IPS-18c (cell line): Measurements from ENCODE around the gene HIVEP2.

Experiments used
- H3K4me3 ChIP-seq: 2 replicates; pipeline ENCODE4 v1.7.0; 2013; ENCODE audit warnings: low read depth, mild to moderate bottlenecking, low read length, moderate library complexity; ENCODE audit not compliant: insufficient read depth
- H3K9me3 ChIP-seq: one replicate; pipeline ENCODE4 v1.6.1; 2013; ENCODE audit warnings: mild to moderate bottlenecking, low read length, moderate library complexity; ENCODE audit not compliant: control insufficient read depth, insufficient read depth

Gene HIVEP2

DNA sequence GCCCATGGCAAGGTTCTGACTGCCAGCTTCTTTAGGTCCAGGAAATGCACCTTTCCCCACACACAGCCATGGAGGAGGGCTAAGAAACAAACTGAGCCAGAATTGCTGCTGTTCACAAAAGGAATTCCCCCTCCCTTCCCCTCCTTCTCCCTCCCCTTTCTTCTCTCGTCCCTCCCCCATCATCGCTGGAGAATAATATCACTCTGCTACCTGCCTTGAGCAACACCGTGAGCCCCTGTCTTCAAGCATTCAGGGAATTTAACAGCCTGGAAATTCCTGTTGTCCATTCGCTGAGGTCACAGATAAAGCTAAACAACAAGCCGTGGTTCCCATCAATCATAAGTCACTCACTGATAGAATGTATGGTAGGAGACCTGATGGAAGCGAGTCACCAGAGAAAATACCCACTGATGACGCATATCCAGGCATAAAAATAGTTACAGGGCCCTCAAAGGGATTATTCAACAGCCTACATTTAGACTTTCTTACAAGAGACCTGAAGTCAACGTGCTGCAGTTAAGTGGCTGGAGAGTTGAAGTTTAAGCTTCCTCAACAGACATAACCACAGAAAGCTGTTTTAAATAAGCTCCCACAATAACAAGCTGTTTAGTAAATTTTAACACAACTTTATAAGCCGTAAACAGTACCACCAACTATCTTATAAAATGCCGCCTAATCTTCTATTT is 59.7 kb downstream of the HIVEP2 start:
- Histone ChIP-seq H3K9me3 (no peaks in the 10 kb centered on the region), H3K4me3 (no peak overlapping the region)

DNA sequence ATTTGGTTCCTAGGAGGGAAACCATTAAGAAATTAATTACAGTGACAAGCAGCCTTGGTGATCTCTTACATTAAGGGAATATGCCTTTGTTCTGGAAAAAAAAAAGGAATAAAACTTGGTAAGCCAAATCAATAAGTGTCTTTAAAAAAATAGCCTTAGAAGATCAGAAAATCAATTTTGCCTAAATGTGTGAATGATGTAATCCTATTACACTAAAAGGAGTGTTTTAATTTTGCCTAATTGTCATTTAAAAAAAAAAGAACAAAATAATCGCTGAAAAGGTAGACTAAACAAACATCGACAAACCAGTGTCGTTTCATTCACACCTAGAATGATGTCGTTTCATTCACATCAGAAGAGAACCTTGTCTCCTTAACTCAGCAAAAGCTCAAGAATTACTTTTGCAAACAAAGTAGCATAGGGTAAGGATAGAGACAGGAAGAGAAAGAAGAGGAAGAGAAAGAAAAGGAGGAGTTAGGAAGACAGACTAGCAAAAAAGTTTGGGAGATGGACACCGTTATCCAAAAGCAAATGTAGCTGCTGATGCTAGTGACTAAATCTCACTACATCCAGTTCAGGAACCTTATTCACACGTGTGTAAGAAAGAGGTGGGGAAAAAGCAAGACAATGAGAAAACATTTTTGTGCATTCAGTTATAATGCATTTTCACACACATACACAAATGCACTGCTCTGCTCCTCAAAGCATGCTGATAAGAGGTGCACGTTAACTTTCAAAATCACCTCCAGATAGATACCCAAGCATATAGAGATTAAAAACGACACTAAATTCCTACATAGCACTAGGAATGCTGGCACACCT is 60.6 kb downstream of the HIVEP2 start:
- no peak overlapping the region for H3K4me3 ChIP-seq
- H3K9me3 ChIP-seq = no peaks in the 10 kb centered on the region

DNA sequence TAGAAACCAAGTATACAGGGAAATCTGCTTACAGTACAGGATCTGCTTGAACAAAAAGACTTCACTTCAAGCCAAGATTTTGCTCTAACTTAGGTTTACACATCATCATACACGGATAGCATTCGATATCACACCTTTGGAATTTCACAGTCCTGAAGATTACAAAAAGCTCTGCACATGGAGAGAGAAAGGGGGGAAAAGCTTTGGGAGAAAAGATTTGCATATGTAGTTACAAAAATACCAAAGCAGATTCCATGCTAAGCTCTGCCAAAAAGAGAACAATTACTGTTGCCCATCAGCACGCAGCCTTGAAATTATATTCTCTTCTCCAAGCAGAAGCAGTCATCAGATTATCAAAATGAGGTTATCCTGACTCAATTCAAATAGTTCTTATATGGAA is 62.0 kb downstream of the HIVEP2 start:
- Histone ChIP-seq H3K9me3 (no peaks in the 10 kb centered on the region), H3K4me3 (no peak overlapping the region)

DNA sequence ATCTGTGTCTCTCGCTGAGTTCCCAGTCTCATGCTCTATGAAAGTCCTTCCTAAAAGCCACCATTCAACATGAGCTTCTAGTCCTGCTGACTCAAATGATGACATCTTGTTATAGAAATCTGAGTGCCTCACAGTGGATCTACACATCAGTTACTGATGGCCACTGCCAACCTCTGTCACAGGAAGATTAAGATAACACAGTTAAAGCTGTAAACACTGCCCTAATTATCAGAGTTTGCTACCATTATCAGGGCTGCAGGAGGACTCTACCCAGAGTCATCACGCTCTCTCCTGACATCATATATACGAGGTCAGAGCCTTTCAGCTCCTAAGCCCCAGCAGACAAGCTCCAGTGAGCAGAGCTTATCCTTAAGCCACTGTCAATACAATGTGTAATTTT is 63.2 kb downstream of the HIVEP2 start:
- no peak overlapping the region for H3K4me3 ChIP-seq
- no peaks in the 10 kb centered on the region for H3K9me3 ChIP-seq

DNA sequence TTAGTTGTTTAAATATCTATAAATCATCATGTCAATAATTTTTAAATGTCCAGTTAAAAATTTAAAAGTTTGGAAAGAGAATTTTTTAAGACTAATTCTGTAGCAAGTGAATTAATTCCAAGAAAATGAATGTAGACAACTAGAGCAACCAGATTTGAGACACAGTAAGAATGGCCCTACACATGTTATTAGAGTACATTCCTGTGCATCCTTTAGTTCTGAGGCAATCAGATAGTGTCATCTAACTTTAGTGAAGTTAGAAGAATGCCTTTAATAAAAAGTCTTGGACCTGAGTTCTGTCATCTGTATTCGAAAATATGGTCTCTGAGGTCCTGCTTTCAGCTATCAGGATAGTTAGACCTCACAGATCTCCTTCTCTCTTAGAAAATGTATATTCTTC is 63.7 kb downstream of the HIVEP2 start:
- Histone ChIP-seq H3K9me3 (no peaks in the 10 kb centered on the region), H3K4me3 (no peak overlapping the region)

DNA sequence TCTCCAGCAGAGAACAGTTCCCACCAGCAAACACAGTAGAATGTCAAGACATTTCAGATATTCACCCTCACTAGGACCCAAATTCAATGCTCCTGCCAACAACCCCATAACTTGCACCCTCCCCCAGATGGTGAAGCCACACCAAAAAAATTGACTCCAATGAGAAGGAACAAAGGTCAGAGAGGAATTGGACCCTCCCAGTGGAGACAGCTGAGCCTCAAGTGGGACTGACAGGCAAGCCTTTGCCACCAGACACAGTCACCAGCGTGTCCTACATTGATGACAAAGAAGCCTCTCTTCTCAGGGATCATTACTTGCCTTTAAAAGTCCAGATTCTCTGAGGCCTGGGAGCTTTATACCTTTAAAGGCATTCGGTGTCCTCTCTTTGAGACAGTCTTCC is 64.8 kb downstream of the HIVEP2 start:
- no peaks in the 10 kb centered on the region for H3K9me3 ChIP-seq
- H3K4me3 ChIP-seq = no peak overlapping the region

DNA sequence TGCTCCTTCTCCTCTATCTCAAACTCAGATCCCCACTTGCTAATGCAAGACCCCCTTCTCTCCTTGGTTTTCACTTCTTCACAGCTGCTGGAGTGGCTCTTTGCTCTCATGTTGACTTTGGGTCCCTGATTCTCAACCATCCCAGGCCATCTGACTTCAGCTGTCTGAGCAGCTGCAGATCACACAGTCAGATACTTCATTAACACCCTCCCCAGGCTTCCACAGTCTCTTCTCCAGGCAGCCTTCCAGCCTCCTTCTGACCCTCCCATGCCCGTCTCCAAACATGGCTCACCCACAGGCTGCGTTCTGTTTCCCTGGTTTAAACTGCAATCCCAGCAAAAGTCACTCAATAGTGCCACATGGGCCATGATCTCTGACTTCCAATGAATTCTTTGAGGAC is 65.4 kb downstream of the HIVEP2 start:
- H3K4me3 ChIP-seq = no peak overlapping the region
- H3K9me3 ChIP-seq = no peaks in the 10 kb centered on the region

DNA sequence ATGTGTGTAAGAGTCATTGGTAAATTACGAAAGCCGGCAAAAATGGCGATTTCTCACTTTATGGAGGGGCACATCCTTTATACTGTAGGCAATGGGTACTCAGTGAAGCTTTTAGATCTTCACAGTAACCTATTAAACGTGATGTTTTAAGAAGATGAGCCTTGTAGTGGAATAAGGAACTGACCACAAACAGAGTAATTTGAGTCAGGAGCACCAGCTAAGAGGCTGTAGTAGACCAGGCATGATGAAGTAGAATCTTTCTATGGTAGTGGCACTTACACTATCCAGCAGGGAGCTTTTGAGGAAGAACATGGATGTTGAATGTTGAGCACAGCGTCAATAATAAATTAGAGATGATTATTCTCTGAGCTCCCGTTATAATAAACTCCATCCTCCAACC is 65.9 kb downstream of the HIVEP2 start:
- Histone ChIP-seq H3K9me3 (no peaks in the 10 kb centered on the region), H3K4me3 (no peak overlapping the region)

DNA sequence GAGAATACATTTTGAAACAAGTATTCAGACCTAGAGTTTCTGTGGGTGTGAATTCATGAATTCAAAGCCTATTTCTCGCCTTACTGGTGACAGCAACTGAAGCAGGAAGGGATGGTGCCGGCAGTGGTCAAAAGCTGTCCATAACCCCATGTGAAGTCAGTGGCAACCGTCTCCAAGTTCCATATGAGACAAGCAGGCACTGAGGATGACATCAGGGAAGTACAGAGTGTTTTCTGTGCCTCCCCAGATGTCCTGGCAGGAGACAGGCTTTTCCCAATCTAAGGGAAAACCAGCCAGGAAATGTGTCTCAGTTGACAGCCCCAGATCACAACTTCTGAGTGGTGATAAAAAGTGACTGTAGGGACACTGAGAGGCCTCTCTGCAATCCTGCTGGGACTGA is 66.6 kb downstream of the HIVEP2 start:
- H3K9me3 ChIP-seq = no peaks in the 10 kb centered on the region
- H3K4me3 ChIP-seq = no peak overlapping the region

DNA sequence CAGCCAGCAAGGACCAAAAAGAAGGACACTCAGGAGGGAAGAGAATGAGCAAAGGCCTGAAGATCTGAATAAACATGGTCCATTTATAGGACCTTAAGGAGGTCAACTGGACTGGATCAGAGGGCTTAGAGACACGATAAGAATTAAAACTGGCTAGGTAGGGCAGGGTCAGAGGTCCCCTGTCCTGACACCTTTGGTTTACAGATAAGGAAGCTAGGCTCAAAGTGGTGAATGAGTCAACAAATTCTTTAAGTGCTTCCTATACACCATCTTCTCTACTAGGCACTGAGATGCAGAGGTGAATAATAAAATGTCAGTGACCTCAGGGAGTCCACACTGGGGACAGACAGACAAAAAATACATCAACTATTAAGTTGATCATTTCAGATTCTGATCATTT is 70.3 kb downstream of the HIVEP2 start:
- H3K4me3 ChIP-seq = no peak overlapping the region
- H3K9me3 ChIP-seq = no peaks in the 10 kb centered on the region

DNA sequence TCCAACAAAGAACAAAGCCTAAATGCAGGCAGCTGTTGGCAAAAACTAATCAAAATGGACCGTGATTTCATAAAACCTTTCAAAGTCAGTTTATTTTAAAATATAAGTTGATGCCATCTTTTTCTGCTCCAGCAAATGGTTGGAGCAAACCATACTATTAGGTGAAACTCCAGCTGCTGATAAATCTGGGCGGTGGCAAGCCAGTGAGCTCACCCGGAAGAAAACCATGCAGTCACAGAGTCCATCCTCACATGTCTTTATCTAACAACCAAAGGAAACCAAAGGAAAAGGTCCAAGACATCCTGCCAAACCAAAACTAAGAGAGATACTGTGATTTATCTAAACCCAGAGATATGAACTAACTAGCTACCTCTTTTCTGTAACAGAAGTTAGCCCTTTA is 72.6 kb downstream of the HIVEP2 start:
- Histone ChIP-seq H3K4me3 (no peak overlapping the region), H3K9me3 (no peaks in the 10 kb centered on the region)

DNA sequence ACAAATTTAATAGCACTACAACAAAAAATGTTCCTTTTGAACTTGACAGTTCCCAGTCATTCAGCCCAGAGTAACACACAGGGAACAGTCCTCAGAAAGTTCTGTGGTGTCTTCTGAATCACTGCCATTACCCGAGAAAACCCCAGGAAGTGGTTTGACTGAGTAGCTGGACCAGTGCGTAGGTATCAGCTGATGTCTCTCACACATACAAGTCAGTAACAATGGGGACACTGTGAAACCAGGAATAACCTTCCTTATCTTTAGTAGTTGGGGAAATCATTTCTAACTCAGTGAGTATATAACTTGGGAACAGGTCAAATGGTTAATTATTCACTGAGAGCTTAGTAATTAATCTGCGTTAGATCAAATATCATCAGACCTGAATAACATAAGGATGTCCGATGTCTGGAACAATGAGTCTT is 73.1 kb downstream of the HIVEP2 start:
- no peaks in the 10 kb centered on the region for H3K9me3 ChIP-seq
- no peak overlapping the region for H3K4me3 ChIP-seq

DNA sequence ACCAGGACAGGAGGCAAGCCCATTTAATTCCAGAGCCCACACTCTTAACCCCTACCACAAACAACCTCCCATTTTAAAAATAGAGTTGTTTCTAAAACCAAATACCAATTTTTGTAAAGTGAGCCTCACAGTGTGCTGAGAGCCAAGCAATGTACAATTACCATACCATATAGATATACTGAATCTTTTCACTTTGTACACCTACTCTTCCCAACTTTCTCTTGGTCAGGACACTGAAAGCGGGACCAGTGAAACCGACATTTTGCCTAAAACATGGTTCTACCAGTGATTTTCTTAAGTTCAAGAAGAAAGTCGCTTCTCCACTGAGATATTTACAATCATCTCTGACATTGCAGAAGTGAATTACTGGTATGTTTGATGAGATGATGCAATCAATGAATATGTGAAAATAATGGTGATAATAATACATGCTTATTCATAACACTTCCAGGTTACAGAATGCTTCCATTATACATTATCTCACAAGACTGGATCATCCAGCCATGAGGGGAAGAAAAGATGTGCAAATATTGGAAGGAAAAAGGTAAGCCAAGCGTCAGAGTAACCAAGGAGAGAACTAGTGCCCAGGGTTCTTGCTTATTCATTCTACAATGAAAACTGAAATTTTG is 74.1 kb downstream of the HIVEP2 start:
- no peak overlapping the region for H3K4me3 ChIP-seq

DNA sequence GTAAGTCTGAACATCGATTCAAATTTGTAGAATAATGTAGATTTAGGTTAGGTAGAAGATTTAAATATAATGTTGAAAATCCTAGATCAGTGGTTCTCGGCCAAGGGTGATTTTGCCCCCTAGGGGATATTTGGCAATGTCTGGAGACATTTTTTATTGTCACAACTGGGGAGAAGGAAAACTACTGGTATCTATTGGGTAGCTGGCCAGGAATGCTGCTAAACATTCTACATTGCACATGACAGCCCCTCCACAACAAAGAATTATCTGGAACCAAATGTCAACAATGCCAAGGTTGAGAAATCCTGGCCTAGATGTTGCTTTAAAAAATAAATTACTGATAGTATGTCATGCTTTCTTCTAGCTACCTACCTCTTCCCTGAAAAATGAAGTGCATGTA is 76.1 kb downstream of the HIVEP2 start:
- H3K9me3 ChIP-seq = no peaks in the 10 kb centered on the region
- H3K4me3 ChIP-seq = no peak overlapping the region

More for the DNA sequence above, 74.1 kb downstream of the HIVEP2 start:
- H3K9me3 ChIP-seq = no peaks in the 10 kb centered on the region

DNA sequence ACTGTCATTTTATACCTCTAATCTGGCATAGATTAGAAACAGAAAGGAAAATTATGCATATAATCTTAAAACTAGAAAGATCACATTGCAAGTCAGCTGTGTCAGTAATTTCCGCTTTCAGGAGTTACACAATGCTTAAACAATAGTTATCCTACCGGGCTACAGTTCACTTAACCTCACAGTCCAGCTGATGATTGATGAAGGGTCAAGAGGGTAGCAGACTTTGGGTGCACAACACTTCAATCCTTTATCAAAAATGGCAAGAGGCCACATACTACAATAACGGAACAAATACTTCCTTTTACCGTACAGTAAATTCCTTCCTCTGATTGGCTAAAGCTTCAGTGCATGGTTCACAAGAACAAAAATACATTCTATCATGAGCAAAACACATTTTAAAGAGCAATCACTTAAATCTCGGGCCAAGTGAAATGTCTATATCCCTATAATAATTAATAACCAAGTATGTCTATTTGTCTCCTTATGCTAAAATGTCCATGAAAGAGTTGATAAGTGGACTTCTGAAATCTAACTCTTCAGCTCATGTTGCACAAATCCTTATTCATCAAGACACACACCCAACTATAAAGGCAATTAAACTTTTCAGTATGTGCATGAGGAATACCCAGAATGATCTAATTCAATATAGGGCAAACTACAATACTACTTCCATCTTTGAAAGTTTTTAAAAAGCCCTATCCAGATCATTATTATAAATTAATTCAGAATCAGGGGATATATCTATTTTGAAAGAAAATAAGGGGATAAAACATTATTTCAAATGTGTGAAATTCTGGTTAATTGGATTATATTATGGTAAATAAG is 76.8 kb downstream of the HIVEP2 start:
- H3K9me3 ChIP-seq = no peaks in the 10 kb centered on the region
- no peak overlapping the region for H3K4me3 ChIP-seq

DNA sequence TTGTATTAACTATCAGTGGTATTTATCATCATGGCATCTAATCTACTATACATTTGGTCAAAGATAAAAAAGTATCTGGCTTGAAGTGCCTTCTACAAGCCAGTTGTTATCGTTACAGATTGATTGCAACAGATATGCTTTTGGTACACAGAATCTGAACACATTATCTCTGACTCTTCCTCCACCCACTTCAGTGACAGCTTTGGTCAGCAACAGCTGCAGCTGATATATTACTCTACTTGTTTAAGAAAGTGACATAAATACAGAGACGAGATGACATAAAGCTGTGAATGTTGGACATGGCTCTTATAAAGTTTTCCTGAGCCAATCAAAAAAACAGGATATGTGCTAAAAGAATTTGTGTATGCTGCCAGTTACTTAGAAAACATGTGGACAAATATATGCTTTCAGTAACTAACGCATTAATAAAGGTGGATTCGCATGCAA is 77.6 kb downstream of the HIVEP2 start:
- H3K4me3 ChIP-seq = no peak overlapping the region
- no peaks in the 10 kb centered on the region for H3K9me3 ChIP-seq

DNA sequence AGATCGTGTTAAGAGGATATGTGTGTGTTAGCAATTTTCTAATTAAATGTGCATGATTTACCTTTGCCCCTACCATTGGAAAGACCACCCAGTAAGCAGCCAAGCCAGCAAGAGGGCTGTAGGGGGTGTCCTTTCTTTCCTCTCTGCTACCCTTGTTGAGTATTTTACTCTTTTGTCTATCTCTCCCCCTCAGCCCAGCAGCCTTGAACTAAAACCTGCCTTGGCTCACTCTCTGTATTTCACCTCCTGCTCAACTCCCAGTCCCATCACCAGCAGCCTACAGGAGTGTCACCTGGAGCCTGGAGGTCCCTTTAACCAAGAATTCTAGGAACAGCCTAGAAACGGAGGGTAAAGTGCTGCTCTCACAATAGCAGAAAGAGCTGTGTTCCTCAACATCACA is 81.0 kb downstream of the HIVEP2 start:
- H3K9me3 ChIP-seq = no peaks in the 10 kb centered on the region
- no peak overlapping the region for H3K4me3 ChIP-seq
